ENCODE measurements around the gene KRTAP4-8. TPM values are rescaled to one million over a fixed set of nuclear protein-coding genes. Genes with fewer than 3 reads are reported as not detected.

KRTAP4-8 gene
- not detected in 2 replicates for total RNA-seq (ENCODE audit: low replicate concordance)

- H3K9me3 ChIP-seq (ENCODE audit: low read depth) = no peaks in the 10 kb centered on the region
- no peak within 1 kb of the TSS for H3K4me2 ChIP-seq
- no peak within 1 kb of the TSS for H3K27ac ChIP-seq
- Mint-ChIP-seq H3K9me3 (peaks cover 1% of the 10 kb centered on the region), H3K27ac (no peak within 1 kb of the TSS), H3K27me3 (ENCODE audit: insufficient read depth, low read depth) (no peaks in the 10 kb centered on the region), H3K4me3 (no peak within 1 kb of the TSS), H3K4me1 (no peaks in the 10 kb centered on the region), H3K36me3 (no peaks in the 10 kb centered on the region)
- H3F3A ChIP-seq (ENCODE audit: low read depth) = peaks cover 2% of the 10 kb centered on the region
- H3K4me1 ChIP-seq = no peaks in the 10 kb centered on the region
- no peaks in the 10 kb centered on the region for H4K20me1 ChIP-seq (ENCODE audit: low read depth)
- no peak within 1 kb of the TSS for H2AFZ ChIP-seq (replicated peaks)
- no peaks in the 10 kb centered on the region for H3K36me3 ChIP-seq
- H3K27me3 ChIP-seq = no peaks in the 10 kb centered on the region
- no peak within 1 kb of the TSS for H3K4me3 ChIP-seq
- no peaks in the 10 kb centered on the region for H3K79me2 ChIP-seq (ENCODE audit: low read depth)
- no peak for DNase-seq (ENCODE audit: low spot score)
- TF ChIP-seq EZH2 (IDR thresholded peaks at IDR 0.05) (no peak), EZH2phosphoT487 (IDR thresholded peaks at IDR 0.05) (no peak), CTCF (IDR thresholded peaks at IDR 0.05) (no peak)
- no peak within 1 kb of the TSS for H3K9ac ChIP-seq
These were observed at the start of gene KRTAP4-8 for GRCh38 chr17:41098042-41098441. TSS of gene KRTAP4-8 (minus strand) at chr17:41098142. CDS start at chr17:41098084, 58 bp downstream.

GRCh38 chr17:41145261-41145660, 47.3 kb upstream of the KRTAP4-8 start:
- Histone ChIP-seq H3K27ac (no peak overlapping the region), H3K27me3 (no peaks in the 10 kb centered on the region), H3K4me1 (no peaks in the 10 kb centered on the region), H3F3A (ENCODE audit: low read depth) (no peaks in the 10 kb centered on the region), H4K20me1 (ENCODE audit: low read depth) (no peaks in the 10 kb centered on the region), H3K9me3 (ENCODE audit: low read depth) (peaks cover 6% of the 10 kb centered on the region), H3K79me2 (ENCODE audit: low read depth) (no peaks in the 10 kb centered on the region), H3K36me3 (no peaks in the 10 kb centered on the region), H3K4me3 (no peak overlapping the region), H2AFZ (replicated peaks) (no peak overlapping the region), H3K9ac (no peak overlapping the region), H3K4me2 (no peak overlapping the region)
- H3K36me3 Mint-ChIP-seq = no peaks in the 10 kb centered on the region
- H3K27ac Mint-ChIP-seq = no peak overlapping the region
- H3K4me1 Mint-ChIP-seq = no peaks in the 10 kb centered on the region
- no peak for DNase-seq (ENCODE audit: low spot score)
- no peak for TF ChIP-seq EZH2 (IDR thresholded peaks at IDR 0.05)
- no peak for TF ChIP-seq EZH2phosphoT487 (IDR thresholded peaks at IDR 0.05)
- no peak for TF ChIP-seq CTCF (IDR thresholded peaks at IDR 0.05)
- no peak overlapping the region for H3K4me3 Mint-ChIP-seq
- H3K27me3 Mint-ChIP-seq (ENCODE audit: insufficient read depth, low read depth) = peaks cover 2% of the 10 kb centered on the region
- H3K9me3 Mint-ChIP-seq = peaks cover 16% of the 10 kb centered on the region

GRCh38 chr17:41144846-41145245, 46.9 kb upstream of the KRTAP4-8 start:
- Mint-ChIP-seq H3K4me1 (no peaks in the 10 kb centered on the region), H3K36me3 (no peaks in the 10 kb centered on the region), H3K27ac (no peak overlapping the region), H3K27me3 (ENCODE audit: insufficient read depth, low read depth) (peaks cover 2% of the 10 kb centered on the region), H3K4me3 (no peak overlapping the region), H3K9me3 (peaks cover 16% of the 10 kb centered on the region)
- DNase-seq (ENCODE audit: low spot score) = no peak
- Histone ChIP-seq H2AFZ (replicated peaks) (no peak overlapping the region), H3K36me3 (no peaks in the 10 kb centered on the region), H4K20me1 (ENCODE audit: low read depth) (no peaks in the 10 kb centered on the region), H3K27me3 (no peaks in the 10 kb centered on the region), H3K9me3 (ENCODE audit: low read depth) (peaks cover 6% of the 10 kb centered on the region), H3K27ac (no peak overlapping the region), H3K9ac (no peak overlapping the region), H3K4me3 (no peak overlapping the region), H3F3A (ENCODE audit: low read depth) (no peaks in the 10 kb centered on the region), H3K79me2 (ENCODE audit: low read depth) (no peaks in the 10 kb centered on the region), H3K4me2 (no peak overlapping the region), H3K4me1 (no peaks in the 10 kb centered on the region)
- no peak for TF ChIP-seq EZH2 (IDR thresholded peaks at IDR 0.05)
- TF ChIP-seq EZH2phosphoT487 (IDR thresholded peaks at IDR 0.05) = no peak
- no peak for TF ChIP-seq CTCF (IDR thresholded peaks at IDR 0.05)
